ENCODE results near the gene SPRR5.

DNA sequence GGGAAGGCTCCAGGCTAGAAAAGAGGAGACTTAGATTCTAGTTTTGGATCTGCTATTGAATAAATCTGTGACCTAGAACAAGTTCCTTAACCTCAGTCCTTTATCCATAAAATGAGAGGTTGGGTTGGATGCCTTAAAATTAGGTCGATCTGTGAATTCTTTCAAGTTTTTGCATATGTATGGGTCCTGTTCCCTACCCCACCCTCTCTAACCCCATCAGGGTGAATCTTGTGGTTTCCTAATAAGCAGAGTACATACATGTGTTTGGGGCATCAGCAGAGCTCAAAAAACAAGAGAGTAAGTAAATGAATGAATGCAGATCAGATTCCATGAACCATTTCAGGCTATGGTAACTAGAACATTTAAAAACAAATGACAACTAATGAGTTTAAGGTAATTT, 29.7 kb downstream of the SPRR5 start:
- TF ChIP-seq, protein P1, sequence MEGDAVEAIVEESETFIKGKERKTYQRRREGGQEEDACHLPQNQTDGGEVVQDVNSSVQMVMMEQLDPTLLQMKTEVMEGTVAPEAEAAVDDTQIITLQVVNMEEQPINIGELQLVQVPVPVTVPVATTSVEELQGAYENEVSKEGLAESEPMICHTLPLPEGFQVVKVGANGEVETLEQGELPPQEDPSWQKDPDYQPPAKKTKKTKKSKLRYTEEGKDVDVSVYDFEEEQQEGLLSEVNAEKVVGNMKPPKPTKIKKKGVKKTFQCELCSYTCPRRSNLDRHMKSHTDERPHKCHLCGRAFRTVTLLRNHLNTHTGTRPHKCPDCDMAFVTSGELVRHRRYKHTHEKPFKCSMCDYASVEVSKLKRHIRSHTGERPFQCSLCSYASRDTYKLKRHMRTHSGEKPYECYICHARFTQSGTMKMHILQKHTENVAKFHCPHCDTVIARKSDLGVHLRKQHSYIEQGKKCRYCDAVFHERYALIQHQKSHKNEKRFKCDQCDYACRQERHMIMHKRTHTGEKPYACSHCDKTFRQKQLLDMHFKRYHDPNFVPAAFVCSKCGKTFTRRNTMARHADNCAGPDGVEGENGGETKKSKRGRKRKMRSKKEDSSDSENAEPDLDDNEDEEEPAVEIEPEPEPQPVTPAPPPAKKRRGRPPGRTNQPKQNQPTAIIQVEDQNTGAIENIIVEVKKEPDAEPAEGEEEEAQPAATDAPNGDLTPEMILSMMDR (IDR thresholded peaks at IDR 0.05), result no peak
- no peak for TF ChIP-seq ZFX (IDR thresholded peaks at IDR 0.05; ENCODE audit: borderline replicate concordance)

Measured in 22Rv1 (cell line).